CD4-positive, alpha-beta T cell treated with Interleukin-2 at 100 ng/mL for 4 hours (primary cell): Measurements from ENCODE around the gene SNORC.

Source experiments
- DNase-seq: peaks from one replicate; pipeline ENCODE4 v3.0.0-alpha.2; 2020; ENCODE audit warnings: low spot score

The SNORC gene

DNA sequence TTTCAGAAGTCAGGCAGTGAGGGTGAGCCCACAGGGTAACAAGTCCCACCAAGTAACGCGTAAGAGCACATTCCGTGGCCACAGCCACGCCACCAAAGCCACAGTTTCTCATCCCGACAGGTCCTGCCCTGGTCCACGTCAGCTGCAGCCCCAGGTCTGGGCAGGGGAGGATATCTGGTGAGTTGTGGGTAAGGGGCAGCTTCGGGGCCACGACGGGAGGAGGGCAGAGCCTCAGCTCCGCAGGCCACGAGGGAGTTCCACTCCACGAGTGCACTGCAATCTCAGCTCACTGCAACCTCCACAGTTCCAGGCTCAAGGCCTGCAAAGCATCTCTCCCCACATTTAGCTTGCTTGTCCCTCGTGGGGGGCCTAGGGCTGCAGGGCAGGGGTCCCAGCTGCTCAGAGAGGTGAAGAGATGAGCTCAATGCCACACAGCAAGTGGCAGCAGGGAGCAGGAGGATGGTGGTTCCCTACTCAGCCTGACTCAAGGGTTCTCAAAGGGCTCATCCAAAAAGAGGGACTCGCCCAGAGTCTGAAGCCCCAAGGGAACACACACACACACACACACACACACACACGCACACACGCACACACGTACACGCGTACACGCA, 12.5 kb downstream of the SNORC start:
- DNase-seq: no peak

DNA sequence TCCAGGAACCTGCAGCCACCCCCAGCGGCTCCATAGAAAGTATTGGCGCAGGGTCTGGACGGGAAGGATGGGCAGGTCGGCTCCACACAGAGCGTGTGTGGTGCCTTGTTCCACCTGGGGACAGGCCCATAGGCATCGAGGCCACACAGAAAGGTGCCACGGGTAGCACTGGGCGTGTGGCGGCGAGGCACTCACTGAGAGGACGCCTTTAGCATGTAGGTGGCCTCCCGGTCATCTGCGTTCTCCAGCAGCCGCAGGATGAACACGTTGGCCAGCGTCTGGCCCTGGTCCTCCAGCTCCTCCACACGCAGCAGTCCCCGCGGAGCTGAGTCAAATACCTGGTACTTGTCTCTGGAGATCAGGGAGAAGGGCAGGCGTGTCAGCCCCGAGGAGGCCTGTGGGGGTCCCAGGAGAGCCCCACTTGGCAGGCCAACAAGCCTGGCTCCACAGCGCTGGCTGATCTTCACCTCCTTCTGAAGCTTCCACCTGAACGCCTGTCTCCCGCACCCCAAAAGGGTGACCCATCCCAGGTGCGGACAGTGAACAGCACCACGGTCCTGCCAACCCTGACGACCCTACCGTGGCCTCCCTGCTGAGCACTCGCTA, 13.2 kb downstream of the SNORC start:
- DNase-seq: no peak

DNA sequence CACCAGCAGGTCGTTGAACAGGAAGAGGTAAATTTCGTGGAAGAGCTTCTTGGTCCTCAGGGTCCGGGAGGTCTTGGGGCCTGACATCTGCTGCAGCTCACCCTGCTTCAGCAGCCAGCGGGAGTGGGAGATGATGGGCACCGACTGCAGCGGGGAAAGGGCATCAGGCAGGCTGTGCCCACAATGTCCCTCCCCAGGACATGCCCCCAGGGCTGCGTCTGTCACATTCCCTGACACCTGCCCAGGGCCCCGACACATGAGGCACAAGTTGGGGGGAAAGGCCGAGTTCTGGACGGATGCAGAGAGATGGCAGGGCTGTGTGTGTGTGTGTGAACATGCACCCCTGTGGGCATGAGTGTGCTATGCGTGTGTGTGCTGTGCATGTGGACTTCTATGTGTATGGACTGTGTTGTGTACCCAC, 13.9 kb downstream of the SNORC start:
- DNase-seq: no peak

DNA sequence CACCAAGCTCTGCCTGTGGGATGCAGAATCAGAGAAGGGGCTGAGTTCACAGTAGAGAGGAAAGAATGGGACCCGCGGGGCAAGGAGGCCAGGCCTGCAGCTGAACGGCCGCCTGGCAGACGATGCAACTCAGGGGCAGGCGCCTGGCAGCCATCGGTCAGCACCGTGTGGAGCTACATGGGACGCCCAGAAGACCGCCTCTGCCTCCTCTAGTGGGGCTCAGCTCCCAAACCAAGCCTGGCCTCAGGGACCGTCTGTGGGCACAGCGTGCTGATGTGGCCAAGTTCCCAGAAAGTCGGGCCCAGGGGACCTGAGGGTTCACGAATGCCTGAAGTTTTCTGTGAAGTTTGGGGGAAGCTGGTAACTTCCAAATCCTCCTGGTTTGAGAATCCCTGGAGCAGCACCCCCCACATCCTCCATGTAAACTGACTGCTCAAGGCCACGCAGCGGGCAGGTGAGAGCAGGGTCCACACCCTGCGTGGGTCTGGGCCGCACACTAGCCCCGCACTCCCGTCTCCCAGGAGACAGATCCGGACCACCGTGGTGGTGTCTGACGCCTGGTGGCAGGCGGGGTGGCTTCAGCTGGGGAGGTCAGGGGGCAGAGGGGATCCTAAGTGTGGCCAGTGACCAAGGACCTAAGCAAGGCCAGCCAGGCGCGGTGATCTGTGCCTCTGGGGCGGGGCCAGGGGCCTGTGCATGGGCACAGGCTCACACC, 14.6 kb downstream of the SNORC start:
- DNase-seq: no peak

DNA sequence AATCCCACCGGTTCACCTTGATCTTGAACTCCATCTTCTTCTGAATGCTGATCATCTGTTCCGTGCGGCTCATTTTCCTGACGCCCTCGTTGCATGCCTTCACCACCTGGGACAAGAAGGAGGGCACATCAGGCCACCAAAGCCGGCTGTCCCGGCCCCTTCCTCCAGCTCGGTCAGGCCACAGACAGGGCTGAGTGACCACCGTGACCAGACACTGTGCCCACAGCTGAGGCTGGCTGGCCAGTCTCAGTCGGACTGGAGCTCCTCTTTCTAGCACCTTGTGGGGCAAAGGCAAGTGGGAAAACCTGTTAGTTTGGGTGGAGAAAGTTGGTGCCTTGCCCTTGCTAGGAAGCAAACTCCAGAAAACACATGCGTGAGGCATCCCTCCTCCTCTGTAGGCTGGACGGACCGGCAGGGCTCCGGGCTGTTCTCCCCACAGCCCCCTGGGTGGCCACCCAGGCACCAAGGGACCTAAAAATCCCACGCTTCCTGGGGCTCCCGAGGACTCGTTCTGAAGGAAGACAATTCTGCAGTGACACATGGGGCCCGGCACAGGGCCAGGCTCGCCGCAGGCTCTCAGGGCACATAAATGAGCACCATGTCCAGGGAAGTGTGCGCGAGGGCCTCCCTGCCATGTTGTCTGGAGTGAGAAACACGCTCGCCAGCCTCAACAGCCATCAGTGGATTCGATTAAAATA, 15.3 kb downstream of the SNORC start:
- no peak for DNase-seq

DNA sequence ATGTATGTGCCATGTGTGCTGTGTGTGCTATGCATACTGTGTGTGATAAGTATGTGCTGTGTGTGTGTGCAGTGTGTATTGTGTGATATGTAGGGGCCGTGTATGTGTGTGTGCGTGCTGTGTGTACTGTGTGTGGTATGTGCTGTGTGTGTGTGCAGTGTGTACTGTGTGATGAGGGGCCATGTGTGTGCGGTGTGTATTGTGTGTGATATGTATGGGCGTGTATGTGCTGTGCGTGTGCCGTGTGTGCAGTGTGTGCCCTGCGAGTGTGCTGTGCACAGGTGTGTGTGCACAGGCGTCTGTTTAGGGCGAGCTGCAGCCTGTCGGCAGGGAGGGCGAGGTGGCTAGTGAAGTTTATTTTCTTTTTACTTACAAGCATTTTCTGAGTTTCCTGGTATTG, 16.1 kb downstream of the SNORC start:
- no peak for DNase-seq

DNA sequence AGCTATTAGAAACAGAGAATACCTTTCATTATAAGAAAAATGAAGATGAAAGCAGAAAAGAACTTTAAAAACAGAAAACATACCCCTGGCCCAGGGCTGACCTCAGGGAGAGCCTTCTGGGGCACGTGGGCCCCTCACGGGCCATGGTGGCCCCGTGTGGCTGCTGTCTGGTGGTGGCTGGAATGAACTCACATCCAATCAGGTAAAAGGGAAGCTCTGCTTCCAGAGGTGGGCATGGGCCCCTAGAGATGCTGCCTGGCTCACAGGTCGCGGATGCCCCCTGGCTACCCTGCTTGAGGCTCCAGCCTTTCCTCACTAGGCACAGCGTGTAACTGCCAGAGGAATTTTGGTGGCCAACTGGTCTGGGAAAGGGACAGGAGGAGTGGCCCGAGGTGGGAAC, 16.6 kb downstream of the SNORC start:
- no peak for DNase-seq

DNA sequence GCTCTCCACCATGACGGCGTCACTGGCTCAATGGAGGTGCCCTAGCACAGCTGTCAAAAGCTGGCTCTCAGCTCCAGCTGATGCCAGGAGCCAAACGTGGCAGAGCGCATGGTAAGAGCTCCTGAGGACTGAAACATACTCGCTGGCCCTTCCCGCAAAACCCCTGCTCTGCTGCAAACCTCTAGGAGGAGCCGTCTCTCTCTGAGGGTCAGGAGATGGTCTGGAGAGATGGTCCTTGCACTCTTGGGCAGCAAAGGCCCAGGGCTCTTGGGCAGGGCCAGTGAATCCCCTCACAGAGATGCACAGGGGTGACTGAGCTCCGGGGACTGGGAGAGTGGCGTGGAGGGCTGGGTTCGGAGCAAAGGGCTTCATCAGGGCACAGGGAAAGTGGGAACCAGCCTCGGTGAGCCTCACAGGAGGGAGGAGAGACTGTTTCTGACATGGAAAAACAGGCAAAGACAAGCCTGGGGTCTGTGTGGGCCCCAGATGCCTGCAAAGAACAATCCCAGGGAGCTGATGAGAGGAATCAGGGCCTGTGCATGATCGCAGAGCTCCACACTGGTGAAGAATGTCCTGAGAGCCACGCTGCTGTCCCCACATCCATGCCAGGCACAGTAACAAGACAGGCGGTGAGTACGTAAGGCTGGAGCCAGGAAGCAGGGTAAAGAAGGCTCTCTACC, 17.2 kb downstream of the SNORC start:
- DNase-seq: no peak

DNA sequence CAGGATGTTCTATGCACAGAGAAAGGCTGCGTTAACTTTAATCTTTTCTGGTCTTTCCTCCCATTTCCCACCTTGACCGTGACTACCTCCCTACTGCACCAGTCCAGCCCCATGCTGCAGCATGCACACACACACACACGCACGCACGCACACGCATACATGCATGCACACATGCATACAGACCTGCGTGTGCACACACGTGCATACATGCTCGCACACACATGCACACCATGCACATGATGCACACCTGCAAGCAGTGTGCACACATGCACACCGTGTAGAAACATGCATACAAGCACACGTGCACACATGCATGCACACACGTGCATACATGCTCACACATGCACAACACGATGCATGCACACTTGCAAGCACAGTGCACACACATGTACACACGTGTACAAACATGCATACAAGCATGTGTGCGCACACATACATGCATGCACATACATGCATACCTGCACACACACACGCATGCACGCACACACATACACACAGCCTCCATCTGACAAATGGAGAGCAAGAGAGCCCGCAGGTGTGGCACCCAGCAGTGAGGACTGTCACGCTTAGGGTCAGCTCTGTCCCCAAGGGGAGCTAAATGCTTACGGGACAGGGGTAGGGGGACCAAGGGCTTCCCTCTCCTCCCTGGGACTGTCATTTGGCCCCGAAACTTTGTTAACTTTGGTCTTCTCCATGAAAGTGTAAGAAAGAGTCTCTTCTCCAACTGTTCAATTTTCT, 18.2 kb downstream of the SNORC start:
- DNase-seq: no peak

DNA sequence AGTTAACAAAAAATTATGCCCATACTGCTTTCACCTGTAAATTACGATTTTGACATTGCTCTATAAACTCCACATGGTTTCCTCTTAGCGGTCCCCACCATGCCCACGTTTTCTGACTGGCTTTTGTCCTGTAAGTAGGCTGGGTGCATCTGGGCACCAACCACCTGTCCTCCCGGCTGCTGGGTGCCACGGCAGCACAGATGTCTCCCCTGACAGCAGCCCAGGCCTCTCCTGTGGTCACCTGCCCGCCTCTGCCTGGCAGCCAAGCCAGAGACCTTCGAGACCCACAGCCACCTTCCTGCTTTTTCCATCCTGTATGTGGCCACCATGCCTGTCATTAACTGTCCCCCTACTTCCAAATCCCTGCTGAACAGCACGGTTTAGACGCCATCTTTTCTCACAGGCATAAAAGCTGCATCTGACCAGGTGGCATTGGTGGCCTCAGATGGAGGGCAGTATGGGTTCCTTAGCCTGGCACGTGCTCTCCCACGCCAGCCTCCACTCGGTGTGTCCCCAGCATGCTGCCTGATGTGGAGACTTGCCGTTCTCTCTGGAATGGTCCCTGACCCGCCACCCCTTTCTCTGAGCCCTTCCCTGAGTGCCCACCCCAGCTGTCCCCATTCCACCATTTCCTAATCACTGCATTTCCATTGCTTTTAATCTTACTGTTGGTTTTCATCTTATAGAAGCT, 18.9 kb downstream of the SNORC start:
- no peak for DNase-seq

DNA sequence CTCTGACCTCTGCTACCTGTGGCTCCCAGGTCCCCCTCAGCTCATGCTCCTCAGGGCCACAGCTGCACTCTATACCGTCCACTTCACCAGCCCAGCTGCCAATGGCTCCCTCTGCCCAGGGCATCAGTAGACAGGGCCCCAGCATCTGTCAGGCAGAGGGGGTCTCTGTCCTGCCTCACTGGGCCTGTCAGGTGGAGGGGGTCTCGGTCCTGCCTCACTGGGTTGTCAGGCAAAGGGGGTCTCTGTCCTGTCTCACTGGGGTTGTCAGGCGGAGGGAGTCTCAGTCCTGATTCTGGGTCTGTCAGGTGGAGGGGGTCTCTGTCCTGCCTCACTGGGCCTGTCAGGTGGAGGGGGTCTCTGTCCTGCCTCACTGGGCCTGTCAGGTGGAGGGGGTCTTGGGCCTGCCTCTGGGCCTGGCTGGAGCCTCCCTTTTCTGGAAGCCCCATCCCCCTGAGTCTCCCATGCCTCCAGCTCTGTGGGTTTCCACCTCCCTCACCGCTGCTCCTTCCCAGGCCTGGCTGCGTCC, 19.9 kb downstream of the SNORC start:
- no peak for DNase-seq

DNA sequence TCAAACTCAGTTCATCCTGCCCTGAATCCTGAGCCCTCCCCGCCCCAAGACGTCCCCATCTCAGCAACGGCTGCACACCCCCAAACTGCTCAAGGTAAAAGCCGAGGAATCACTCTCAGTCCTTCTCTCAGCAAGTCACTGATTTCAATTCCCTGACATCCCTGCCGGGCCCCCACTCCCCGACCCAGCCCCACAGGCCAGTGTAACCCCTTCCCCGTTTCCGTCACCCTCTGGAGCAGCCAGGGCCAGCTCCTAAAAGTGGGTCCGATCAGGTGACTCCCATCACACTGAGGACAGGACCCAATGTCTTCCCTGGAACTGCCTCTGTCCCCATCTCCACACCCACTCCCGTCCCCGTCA, 20.5 kb downstream of the SNORC start:
- DNase-seq: no peak

DNA sequence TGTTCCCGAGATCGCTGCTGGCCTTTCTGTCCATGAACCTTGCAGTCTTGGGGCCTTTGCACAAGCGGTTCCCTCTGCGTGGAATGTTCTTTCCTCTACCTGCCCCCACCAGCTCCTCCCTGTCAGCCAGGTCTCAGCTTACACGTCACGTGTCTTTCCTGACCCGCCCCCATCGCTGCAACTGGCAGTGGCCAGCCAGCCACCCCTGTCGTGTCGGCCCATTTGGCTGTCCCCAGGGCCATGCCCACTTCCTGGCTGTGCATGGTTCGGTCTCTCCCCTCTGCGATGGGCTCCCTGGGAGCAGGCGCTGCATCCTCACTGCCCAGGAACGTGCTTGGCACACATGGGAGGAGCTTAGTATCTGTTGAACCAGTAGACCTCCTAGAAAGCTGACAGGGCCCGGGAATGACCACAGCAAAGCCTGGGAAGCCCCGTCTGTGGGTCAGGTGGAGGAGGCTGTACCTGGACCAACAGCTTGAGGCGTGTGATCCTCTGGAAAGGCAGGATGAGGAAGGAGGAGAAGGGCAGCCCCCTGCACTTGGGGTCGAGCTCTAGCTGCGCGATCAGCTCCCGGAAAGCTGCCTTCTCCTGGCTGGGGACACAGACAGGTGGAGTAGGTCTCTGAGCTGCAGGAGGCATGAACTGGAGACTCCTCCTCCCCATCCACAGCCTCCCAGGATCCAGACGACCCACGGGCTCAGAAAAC, 21.0 kb downstream of the SNORC start:
- no peak for DNase-seq

DNA sequence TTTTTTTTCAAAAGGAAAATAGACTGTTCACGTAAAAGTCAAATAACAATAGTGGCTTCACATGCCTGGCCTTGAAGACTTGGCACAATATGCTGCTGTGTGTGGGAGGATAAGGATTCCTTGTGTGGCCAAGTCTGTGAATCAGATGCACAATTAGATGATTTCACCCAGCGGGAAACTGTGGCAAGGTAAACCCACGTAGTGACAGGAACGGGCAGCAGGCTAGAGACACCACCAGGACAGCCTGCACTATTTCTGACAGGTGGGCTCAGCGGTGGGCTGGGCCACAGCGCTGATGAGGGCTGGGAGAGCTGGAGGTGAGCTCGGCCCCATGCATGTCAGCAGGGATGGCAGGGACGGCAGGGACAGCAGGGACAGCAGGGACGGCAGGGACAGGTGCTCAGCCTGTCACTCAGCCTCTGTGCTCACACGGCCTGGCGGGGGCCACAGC, 21.6 kb downstream of the SNORC start:
- no peak for DNase-seq

DNA sequence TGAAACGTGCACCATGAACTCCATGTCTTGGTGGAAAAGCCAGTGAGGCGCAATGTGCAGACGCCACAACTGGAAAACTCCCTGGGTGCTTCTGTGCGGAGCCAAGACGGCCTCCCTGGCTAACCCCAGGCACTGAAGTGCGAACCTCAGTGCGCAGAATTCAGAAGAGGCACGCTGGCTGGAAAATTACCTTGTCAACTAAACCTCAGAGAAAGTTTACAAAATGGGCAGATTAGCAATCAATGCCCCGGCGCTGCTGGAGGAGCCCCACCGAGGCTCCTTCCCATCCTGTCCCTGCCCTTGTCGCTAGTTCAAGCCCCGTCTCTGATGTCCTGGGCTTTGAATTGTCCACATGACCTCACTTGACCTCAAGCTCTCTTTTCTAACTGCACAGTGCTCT, 22.2 kb downstream of the SNORC start:
- DNase-seq: no peak

DNA sequence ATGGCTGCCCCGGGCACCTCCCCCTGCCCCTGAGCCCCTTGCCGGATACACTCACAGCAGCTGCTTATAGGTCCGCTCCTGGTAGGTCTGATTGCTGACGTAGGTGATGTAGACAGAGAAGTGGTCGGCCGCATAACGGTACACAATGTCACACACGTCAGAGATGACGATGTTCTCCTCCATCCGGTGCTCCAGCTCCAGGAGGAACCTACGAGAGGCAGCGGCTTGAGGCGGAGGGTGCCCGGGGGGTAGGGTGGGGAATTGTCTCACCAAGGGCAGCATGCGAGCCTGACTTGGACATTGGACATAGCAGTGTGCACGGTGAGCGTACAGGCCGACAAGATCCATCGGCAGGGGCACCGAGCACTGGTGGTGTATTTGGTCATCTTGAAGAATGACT, 22.8 kb downstream of the SNORC start:
- DNase-seq: no peak

DNA sequence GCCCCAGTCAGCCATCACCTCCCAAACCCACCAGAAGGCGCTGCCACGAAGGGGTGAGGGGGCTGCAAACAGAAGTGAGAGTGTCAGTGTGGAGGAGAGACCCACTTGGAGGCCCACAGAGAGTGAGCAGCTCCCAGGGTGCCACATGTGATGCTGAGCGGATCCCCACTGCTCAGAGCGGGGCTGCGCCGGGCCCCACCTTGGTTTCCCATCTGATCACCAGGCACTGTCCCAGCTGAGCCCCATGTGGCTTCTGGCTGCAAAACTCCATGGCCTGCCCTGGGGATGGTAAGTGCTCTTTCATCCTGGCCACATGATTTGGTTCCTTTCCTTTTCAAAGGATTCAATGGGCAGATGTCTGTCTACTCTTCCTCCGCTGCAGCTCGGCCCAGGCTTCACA, 23.8 kb downstream of the SNORC start:
- no peak for DNase-seq

DNA sequence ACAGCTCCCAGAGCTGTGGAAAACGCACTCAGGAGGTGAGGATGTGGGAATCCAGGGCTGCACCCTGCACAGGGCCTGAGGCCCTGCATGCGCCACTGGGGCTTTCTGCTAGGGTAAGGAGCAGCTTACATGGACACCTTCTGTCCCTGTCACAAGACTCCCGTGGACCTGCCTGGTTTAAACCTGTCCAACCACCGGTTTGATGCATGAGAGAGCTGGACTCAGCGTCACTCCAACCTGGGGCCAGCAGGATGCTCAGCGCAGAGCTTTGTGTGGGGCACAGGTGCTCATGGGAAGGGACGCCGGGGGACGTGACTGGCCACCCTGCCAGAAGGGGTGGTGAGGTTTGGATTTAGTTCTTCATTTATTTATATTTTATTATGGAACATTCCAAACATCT, 24.2 kb downstream of the SNORC start:
- no peak for DNase-seq

DNA sequence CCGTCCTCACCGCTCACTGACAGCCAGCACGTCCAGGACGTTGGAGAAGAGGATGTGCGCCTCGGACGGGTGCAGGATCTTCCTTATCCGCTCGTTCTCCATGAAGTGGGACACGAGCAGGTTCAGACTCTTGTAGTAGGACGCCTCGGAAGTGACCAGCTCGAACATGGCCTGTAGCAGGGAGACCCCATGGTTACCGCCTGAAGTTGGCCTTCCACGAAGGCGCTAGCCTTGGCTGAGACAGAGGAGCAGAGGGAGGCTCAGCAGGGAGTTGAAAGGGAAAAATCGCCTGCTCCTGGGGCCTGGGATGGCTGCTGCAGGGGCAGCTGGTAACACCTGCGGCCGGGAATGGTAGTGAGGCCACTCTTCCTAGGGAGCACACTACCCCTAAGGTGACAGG, 24.7 kb downstream of the SNORC start:
- DNase-seq: no peak

DNA sequence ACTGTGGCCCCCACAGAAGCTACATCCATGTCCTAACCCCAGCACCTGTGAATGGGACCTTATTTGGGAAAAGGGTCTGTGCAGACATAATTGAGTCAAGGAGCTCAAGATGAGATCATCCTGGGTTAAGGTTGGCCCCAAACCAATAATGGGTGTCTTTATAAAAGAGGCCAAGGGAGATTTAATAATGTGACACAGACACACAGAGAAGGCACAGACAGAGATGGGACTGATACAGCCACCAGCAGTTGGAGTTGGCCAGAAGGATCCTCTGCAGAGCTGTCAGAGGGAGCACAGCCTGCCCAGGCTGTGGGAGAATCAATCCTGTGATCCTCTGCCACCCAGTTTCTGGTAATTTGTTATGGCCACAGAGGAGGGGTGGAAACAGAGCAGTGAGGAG, 26.0 kb downstream of the SNORC start:
- no peak for DNase-seq
